Mesenteric fat pad (tissue), 1 donor: ENCODE data around the gene GPC4. TPM values are rescaled to one million over a fixed set of nuclear protein-coding genes. Genes with fewer than 3 reads are reported as not detected.

Experiments
- DNase-seq: peaks from one replicate; pipeline ENCODE4 v3.0.0-alpha.2; 2020; ENCODE audit warnings: low spot score
- long read RNA-seq: library from polyadenylated mRNA; unstranded; transcript quantifications from one replicate; pipeline ENCODE4 v2.0.0, GENCODE V29; 2020
- total RNA-seq: library from RNA; stranded (reverse); fragmentation: NEBNext Ultra II Directional; extraction: Animal tissue kit (Norgen Biotek cat#: 25700); gene quantifications from one replicate; pipeline ENCODE4 v1.2.1, GENCODE V29; 2021
- donor health status: DM: yes; HTN: yes; CAD: no.

GPC4 gene
- 9.5 TPM for total RNA-seq
- long read RNA-seq, full-length matches to known transcripts, result 23 of 24 reads
- long read RNA-seq, partial matches to known transcripts, result 0 of 24 reads
- long read RNA-seq, other reads (novel, unspliced or antisense), result 1 of 24 reads

GRCh38 chrX:133415276-133416105 is at the start of gene GPC4:
TSS of gene GPC4 (minus strand) at chrX:133415489. CDS start at chrX:133414965, 524 bp downstream.
- no peak for DNase-seq

DNA sequence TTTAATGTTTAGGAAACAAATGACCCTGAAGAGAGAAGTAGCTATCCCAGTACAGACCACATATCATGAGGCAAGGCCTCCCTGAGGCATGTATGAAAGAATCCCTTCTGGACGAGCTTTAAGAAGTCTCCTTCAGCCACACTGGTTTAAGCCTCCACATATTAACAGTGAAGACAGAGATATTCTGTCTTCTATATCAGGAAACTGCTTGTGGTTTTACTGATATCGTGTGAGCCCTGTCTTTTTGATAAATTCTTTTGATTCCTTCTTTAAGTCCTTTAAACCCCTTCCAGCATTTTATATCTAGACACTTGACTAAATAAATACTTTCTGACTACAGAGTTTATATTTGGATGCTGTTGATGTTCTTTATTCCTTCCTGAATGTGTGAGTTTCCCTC is 45.9 kb upstream of the GPC4 start:
- no peak for DNase-seq

- DNase-seq, result no peak
Measured at GRCh38 chrX:133454924-133455323, 39.6 kb upstream of the GPC4 start.

DNA sequence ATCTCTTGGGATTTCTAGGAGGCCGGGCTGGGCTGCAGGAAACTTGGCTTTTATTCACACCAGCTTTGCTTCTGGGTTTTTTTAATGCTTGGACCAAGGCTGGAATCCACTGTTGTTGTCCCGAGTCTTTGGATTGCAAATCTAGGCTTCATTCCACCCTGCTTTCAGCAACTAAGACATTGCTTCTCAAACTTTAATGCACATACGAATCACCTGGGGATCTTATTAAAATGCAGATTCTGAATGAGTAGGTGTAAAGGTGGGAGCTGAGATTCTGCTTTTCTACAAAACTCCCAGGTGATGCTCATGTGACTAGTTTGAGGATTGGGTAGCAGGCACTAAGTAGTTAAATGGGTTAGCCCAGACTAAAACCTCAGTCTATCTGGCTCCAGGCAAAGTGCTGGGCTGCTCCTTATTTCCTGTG is 39.2 kb upstream of the GPC4 start:
- DNase-seq, result no peak

DNA sequence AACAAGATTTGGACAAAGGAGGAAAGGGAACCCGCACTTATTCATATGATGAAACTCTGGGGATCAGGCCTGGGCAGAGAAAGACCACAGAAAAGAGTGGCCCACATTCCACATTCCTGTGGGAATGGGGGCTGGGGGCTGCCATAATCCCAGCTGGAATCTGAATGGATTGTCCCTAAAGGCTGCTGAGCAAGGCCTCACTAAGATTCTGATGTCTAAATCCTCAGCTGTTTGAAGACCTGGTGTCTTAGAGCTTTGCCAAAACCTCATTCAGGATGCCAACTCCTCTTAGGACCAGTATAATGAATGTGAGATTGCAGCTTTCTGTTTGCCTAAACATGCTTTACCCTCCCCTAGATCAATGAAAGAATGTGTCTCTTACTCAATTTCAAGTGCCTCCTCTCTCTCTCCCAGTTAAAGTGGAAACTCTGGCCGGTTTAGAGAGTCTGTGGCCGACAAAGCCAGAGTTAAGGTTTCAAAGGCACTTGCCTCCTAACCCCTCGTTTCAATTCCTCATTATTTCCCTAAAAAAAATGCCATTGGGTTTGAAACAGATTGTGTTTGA is 33.3 kb upstream of the GPC4 start:
- DNase-seq, result no peak

GRCh38 chrX:133444952-133445831 is 29.9 kb upstream of the GPC4 start:
- DNase-seq, result no peak

DNA sequence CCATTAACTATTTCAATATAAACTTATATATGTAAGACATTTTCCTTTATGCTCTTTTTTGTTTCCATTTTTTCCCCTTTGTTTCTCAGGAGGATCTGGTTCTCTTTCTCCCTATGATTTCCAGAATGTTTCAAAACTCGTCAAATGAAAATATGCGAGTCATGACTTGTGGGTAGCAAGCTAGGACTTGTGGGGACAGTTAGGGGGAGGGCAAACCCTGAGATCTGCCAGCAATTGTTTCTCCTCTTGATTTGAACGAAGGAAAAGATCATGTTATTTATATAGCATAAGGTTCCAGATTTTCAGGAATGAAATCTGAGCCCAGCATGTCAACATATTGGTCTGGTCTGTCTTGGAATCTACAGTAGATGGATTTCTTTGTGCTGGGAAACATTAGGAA is 28.9 kb upstream of the GPC4 start:
- no peak for DNase-seq

- no peak for DNase-seq
Measured at GRCh38 chrX:133440797-133441163, 25.5 kb upstream of the GPC4 start.

DNA sequence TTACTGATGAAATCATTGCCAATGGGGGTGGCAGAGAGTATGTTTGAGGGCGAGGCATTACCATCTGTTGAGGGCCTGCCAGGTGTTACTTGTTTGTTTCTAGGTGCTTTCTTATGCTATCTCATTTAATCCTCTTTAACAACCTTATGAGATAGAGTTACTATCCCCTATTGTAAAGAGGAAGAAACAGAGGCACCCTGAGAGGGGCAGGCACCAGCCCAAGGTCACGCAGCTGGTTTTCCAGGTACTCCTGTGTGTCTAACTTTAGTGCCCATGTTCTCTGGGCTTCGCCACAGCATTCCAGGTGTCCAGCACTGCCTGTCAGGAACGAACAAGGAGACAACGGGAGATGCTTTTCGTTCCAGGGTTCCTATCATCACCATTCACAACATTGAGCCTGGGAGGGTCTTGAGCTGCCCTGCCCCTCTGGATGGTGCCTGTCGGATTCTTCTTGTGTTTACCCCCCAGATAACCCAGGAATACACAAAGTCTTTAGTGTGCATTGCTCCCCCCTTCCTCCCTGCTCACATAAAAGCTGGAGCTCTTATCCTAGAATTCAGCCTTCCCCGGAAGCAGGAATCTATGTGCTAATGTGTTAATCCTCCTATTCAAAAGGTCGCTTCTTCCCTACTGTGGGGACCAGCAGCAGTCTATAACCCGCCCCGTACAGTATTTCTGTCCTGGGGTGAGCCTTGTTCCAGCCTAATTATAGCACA is 24.9 kb upstream of the GPC4 start:
- no peak for DNase-seq

DNA sequence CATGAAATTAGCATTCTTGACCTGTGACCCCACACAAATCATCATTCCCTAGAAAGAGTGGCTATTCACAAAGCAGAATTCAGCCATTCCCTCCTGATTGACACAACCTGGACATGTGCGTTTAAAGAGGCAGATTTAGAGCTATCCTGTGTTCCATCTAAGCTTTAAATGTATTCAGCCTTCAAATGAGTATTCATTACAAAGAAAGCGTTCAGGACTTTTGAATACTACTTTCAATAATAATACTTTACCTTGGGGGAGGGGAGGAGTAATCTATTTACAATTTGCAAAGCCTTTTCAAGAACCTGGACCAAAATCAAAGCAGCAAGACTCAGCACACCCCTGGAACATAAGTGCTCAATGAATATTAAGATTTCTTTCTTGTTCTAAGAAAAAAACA is 22.5 kb upstream of the GPC4 start:
- no peak for DNase-seq

DNA sequence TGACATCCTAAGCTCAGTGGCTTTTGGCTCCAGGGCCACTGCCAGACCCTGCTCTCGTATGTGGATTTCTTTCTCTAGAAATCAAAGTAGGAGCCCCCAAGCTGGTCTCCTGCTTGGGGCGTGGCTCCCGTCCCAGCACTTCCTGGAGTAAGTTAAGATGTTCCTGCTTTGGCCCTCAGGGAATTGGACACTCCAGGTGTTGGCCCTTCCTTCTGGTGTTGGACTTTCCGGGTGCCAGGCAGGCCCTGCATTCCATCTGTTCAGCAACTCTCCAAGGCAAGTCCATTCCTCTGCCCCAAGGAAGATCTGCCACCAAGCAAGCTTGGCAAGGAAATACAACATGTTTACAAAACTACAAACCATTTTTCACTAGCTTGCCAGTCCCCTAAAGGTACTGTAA is 22.1 kb upstream of the GPC4 start:
- DNase-seq, result no peak

DNA sequence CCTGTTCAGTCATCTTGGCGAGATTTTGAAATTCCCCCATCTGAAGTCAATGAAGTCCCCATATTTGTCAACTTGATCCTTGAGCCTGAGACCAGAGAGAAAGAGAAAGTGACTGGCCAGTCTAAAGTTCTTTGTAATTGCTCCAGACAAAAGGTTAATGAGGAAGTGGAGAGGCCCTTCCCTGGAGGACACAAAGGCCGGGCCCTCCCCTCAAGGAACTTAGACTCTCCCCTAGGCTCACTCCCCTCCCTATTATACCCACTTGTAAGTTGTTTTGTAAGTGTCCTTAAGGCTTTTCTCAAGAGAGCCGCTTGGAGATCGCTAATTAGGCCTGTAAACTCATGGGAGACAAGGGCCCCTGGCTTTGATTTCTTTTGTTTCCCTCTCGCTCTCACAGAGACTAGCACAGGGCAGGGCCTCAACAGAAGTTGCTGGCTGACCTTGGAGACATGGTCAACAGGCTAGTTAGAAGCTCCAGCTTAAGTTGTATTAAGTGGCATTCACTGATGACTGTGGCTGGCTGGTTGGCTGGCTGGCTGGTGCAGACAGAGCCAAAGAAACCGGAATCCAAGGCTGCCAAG is 20.3 kb upstream of the GPC4 start:
- no peak for DNase-seq

GRCh38 chrX:133434197-133434820 is 19.0 kb upstream of the GPC4 start:
- DNase-seq, result no peak

DNA sequence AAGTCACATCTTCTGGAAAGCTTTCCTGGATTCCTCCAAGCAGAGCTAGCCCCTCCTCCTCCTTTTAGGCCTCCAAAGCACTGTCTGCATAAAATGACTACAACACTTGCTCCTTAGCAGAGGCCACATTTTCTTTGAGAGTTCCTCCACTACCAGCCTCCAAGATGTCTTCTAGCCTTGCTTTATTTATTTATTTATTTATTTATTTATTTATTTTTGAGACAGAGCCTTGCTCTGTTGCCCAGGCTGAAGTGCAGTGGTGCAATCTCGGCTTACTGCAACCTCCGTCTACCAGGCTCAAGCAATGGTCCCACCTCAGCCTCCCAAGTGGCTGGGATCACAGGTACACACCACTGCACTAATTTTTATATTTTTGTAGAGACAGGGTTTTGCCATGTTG is 4.6 kb upstream of the GPC4 start:
- DNase-seq, result no peak

DNA sequence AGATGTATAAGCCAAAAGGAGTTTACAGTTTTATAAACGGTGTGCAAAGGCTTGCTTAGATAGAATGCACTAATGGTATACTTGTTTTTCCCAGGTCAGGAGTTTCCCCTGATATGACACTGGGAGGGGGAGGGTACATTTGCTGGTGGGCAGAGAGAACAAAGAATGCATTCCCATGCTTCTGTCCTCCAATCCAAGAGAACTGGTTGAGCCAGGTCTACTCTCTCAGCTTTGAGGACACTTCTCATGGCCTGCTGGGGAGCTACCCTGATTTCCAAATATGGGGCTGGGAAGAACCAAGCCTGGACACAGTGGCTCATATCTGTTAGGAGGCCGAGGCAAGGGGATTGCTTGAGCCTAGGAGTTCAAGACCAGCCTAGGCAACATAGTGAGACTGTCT is 3.3 kb upstream of the GPC4 start:
- DNase-seq, result no peak

DNA sequence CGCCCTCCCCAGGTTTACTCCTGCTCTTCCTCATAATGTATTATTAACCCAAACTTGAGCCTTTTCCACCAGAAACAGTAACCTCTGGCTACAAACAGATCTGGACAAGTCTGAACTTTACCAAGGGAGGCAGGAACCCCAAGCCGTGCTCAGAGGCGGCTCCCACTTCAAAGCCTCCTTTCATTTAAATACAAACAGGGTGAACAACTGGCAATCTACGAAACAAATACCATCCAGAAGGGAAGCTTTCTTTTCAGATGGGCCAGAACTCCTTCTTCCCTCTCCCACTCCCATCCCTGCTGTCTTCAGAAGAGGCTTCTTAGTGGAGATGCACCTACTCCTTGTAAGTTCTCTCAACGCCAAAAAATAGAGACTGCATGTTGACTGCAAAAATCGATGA is 2.1 kb upstream of the GPC4 start:
- no peak for DNase-seq

DNA sequence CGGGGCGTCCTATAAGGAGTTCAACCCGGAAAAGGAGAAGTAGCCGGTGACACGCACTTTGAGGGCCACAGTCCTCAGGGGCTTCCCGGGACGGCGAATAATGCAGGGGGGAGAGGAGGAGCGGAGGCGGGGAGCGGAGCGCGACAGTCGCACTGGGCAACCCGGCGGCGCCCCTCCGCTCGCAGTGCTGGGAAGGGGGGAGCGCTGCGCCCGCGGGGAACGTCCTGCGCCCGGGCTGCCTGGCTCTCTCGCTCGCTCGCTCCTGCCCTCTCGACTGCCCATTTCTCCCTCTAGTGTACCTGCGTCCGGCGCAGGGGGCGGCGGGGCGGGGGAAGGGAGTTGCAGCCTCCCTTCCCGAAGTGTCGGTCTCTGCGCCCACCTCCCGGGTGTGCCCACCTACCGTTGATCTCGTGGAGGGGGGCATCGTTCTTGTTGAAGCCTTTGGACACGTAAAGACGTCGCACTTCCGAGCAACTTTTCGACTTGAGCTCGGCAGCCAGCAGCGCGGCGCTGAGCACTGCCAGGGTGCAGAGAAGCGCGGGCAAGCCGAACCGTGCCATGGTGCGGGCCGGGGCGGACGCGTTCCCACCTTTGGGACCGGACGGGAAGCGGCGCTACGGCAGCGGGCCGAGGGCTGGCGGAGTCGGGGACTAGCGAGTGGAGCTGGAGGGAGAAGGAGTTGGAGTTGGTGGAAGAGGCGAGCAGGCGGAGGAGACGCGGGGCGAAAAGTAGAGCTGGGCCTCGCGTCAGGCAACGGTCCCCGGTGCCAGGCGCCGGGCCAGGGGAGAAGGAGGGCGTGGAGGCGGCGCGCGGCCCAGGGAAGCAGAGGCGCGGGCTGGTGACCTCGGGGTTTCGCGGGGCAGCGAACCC is 648 bp downstream of the GPC4 start:
- DNase-seq, result no peak

DNA sequence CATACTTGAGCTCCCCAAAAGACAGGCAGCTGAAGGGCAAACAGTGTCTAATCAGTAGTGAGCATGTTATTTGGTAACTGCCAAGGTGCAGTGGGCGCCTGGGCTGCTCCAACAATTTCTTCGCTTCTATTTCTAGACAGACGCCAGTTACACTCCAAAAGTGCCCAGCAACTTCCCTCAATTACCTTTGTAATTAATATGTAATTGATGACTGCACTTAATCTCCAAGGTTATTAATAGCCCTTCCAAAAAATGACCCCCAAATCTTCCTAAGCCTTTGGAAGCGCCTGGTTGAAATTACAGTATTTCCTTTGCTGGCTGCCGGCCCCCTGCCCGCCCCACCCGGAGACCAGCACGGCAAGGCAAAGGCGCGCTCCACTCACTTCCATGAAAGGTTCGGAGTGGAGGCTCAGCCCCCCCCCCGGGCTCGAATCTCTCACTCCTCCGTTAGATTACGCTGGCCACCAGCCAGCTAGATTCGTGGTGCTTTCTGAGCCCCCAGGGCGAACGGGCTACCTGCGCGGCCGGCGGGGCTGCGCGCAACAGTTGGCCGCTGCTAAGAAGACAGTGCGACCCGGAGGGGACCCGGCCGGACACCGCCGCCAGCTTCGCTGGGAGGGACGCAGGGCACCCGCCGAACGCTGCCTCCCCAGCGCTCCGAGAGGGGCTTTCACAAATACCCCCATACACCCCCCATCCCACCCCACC is 1.9 kb downstream of the GPC4 start:
- DNase-seq, result no peak

DNA sequence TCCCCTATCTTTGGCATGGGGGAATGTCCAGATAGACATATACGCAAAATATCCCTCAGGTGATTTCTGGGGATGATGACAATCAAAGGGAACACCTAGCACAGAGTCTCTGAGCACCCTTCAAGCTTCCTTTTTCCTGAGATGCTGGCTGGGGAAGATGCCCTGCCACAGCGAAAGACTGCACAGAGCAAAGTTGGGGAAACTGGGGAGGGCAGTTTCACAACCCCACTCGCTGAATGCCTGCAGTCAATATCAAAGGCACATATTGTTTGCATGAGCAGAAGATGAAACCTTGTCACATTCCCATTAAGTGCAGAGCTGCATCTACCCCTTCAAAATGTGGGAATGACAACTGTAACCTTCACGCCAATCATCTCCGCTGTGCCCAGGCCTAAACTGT is 2.6 kb downstream of the GPC4 start:
- DNase-seq, result no peak
